Activated CD8-positive, alpha-beta T cell treated with anti-CD3 and anti-CD28 coated beads for 36 hours (primary cell): ENCODE results near the gene KIF26A. TPM values are rescaled to one million over a fixed set of nuclear protein-coding genes. Genes with fewer than 3 reads are reported as not detected.
A peak's percentile ranks its signal among the peaks of the same experiment; 100 is the strongest.

Source experiments
- ATAC-seq: fragments of 200-7000 bp; cut with Tn5 transposase; one replicate; pipeline ENCODE4 v1.10.0; 2021; ENCODE audit warnings: mild to moderate bottlenecking, moderate library complexity
- CTCF ChIA-PET: fragments of 350-600 bp; sonication (Branson Sonifier 250); formaldehyde crosslinking; loops from one replicate; lab custom pipeline; 2021; ENCODE audit warnings: antibody characterized with exemption; lab: Charles Lee
- POLR2A ChIA-PET: fragments of 350-600 bp; sonication (Branson Sonifier 250); formaldehyde crosslinking; loops from one replicate; lab custom pipeline; 2021; ENCODE audit warnings: antibody characterized with exemption; lab: Charles Lee
- DNase-seq: peaks from one replicate; pipeline ENCODE4 v3.0.0-alpha.2; 2020
- H3K27ac Mint-ChIP-seq: one replicate; pipeline ENCODE4 v1.8.0; 2021; ENCODE audit warnings: mild to moderate bottlenecking, mixed read lengths
- H3K27me3 Mint-ChIP-seq: one replicate; pipeline ENCODE4 v1.8.0; 2021; ENCODE audit warnings: mixed read lengths
- H3K36me3 Mint-ChIP-seq: one replicate; pipeline ENCODE4 v1.8.0; 2021; ENCODE audit warnings: low read depth, mixed read lengths
- H3K4me1 Mint-ChIP-seq: one replicate; pipeline ENCODE4 v1.8.0; 2021; ENCODE audit warnings: low read depth, mixed read lengths
- H3K4me3 Mint-ChIP-seq: one replicate; pipeline ENCODE4 v1.8.0; 2021; ENCODE audit warnings: mild to moderate bottlenecking, moderate library complexity, mixed read lengths
- H3K9me3 Mint-ChIP-seq: one replicate; pipeline ENCODE4 v1.8.0; 2021; ENCODE audit warnings: mixed read lengths
- intact Hi-C: fragments of 100-400 bp; cut with micrococcal nuclease; formaldehyde crosslinking; loops from one replicate; pipeline ENCODE4 v1.10.0; 2022
- total RNA-seq, 2 experiments: library from RNA; stranded (reverse); gene quantifications; one replicate each; pipeline ENCODE4 v1.2.3, GENCODE V29; 2021
- TF ChIP-seq, protein P1 (sequence below): fragments of 200-600 bp; IDR thresholded peaks from one replicate; pipeline ENCODE4 v1.8.0; 2022; ENCODE audit warnings: antibody characterized with exemption, mild to moderate bottlenecking

Gene KIF26A
- total RNA-seq, 2 experiments from 2014 or later, result 0.59 to 0.65 TPM

DNA sequence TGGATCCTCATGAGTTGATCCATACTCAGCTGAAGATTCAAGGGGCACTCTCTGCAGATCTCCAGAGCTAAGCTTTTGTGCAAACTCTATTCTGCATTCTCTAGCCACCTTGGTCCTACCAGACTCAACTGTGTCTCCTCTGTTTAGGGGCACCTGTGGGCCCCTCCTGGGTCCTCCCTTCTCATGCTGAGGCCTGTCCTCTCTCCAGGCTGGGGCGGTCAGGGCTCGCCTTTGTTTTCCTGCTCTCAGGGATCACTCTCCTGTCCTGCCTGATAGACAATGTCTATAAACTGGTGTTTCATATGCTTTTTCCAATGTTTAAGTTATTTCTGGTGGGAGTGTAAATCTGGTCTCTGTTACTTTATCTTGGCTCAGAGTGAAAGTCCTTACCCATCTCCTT, 11.6 kb upstream of the KIF26A start:
- peaks cover 24% of the 10 kb centered on the region for H3K9me3 Mint-ChIP-seq
- ChIA-PET POLR2A (no interaction called here), CTCF (interaction anchor here (1.7 to 2.2 kb wide), 2 partner anchors 49 to 437 kb away, joined by 6 to 7 read pairs; no protein-coding TSS in a partner anchor)

DNA sequence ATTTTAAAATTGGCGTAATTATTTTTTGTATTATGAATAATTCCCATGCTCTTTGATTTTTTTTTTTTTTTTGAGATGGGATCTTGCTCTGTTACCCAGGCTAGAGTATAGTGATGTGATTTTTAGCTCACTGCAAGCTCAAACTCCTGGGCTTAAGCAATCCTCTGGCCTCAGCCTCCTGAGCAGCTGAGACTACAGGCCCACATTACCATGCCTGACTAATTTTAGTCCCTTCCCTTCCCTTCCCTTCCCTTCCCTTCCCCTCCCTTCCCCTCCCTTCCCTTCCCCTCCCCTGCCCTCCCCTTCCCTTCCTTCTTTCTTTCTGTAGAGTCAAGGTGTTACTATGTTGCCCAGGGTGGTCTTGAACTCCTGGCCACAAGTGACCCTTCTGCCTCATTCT, 9.4 kb upstream of the KIF26A start:
- CTCF ChIA-PET, result interaction anchor here (1.0 to 2.7 kb wide), 4 partner anchors 8 to 435 kb away, joined by 3 to 20 read pairs (median 6); no protein-coding TSS in a partner anchor
- no peak for DNase-seq
- intact Hi-C loops, result no loop called here

More for the DNA sequence above, 11.6 kb upstream of the KIF26A start:
- no peak for ATAC-seq
- Mint-ChIP-seq H3K27ac (no peak overlapping the region), H3K4me1 (no peaks in the 10 kb centered on the region), H3K27me3 (peaks cover 26% of the 10 kb centered on the region), H3K4me3 (no peak overlapping the region), H3K36me3 (peaks cover 4% of the 10 kb centered on the region)
- intact Hi-C loops, result no loop called here
- no peak for DNase-seq
- TF ChIP-seq, protein P1, sequence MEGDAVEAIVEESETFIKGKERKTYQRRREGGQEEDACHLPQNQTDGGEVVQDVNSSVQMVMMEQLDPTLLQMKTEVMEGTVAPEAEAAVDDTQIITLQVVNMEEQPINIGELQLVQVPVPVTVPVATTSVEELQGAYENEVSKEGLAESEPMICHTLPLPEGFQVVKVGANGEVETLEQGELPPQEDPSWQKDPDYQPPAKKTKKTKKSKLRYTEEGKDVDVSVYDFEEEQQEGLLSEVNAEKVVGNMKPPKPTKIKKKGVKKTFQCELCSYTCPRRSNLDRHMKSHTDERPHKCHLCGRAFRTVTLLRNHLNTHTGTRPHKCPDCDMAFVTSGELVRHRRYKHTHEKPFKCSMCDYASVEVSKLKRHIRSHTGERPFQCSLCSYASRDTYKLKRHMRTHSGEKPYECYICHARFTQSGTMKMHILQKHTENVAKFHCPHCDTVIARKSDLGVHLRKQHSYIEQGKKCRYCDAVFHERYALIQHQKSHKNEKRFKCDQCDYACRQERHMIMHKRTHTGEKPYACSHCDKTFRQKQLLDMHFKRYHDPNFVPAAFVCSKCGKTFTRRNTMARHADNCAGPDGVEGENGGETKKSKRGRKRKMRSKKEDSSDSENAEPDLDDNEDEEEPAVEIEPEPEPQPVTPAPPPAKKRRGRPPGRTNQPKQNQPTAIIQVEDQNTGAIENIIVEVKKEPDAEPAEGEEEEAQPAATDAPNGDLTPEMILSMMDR, result no peak

GRCh38 chr14:104129556-104129955, 8.8 kb upstream of the KIF26A start:
- ChIA-PET POLR2A (no interaction called here), CTCF (interaction anchor here (1.0 to 2.7 kb wide), 5 partner anchors 8 to 435 kb away, joined by 3 to 20 read pairs (median 5); no protein-coding TSS in a partner anchor)
- H3K36me3 Mint-ChIP-seq, result peaks cover 4% of the 10 kb centered on the region
- intact Hi-C loops, result no loop called here
- peaks cover 35% of the 10 kb centered on the region for H3K27me3 Mint-ChIP-seq
- H3K9me3 Mint-ChIP-seq, result peaks cover 20% of the 10 kb centered on the region
- H3K4me3 Mint-ChIP-seq, result no peak overlapping the region
- H3K4me1 Mint-ChIP-seq, result no peaks in the 10 kb centered on the region
- no peak for DNase-seq
- TF ChIP-seq, protein P1, result no peak
- no peak for ATAC-seq
- H3K27ac Mint-ChIP-seq, result no peak overlapping the region

More for the DNA sequence above, 9.4 kb upstream of the KIF26A start:
- H3K4me3 Mint-ChIP-seq, result no peak overlapping the region
- peaks cover 4% of the 10 kb centered on the region for H3K36me3 Mint-ChIP-seq
- peaks cover 32% of the 10 kb centered on the region for H3K27me3 Mint-ChIP-seq
- H3K4me1 Mint-ChIP-seq, result no peaks in the 10 kb centered on the region
- TF ChIP-seq, protein P1, result no peak
- H3K9me3 Mint-ChIP-seq, result peaks cover 22% of the 10 kb centered on the region
- POLR2A ChIA-PET, result no interaction called here
- ATAC-seq, result no peak
- no peak overlapping the region for H3K27ac Mint-ChIP-seq

- Mint-ChIP-seq H3K4me3 (no peak overlapping the region), H3K36me3 (peaks cover 4% of the 10 kb centered on the region), H3K27ac (no peak overlapping the region), H3K27me3 (peaks cover 41% of the 10 kb centered on the region), H3K9me3 (peaks cover 14% of the 10 kb centered on the region), H3K4me1 (no peaks in the 10 kb centered on the region)
- intact Hi-C loops, result loop anchor here (5.0 kb wide), 1 partner anchor 54 kb away; no protein-coding TSS in a partner anchor
- ATAC-seq (no peak), DNase-seq (peak; percentile 29)
- ChIA-PET CTCF (interaction anchor here (1.0 to 1.6 kb wide), 4 partner anchors 8 to 55 kb away, joined by 4 to 6 read pairs (median 4); no protein-coding TSS in a partner anchor), POLR2A (no interaction called here)
- TF ChIP-seq, protein P1, result peak; percentile 47
Measured at GRCh38 chr14:104130974-104131651, 7.3 kb upstream of the KIF26A start.
